ENCODE measurements around the gene CIDEB. TPM values are rescaled to one million over a fixed set of nuclear protein-coding genes. Genes with fewer than 3 reads are reported as not detected.

The CIDEB gene
- total and polyA plus RNA-seq, 10 of the 15 experiments (the other 5 are each of a cell fraction or from before 2014, with no cell fraction given): 0.34 to 6.3 (median 3.2) TPM

GRCh38 chr14:24308342-24309124 is 756 bp upstream of the CIDEB start:
- POLR2A ChIA-PET: interaction anchor here (0.6 to 3.3 kb wide), 10 partner anchors 9 to 194 kb away, joined by 3 to 26 read pairs (median 4); partner anchors contain the start of genes CHMP4A, DCAF11, DHRS1 and NOP9
- SMC1A ChIA-PET (ENCODE audit: uncharacterized antibody, unreplicated experiment): interaction anchor here (0.5 to 4.9 kb wide), 17 partner anchors 11 to 608 kb away, joined by 3 to 36 read pairs (median 5); partner anchors contain the start of genes IPO4, MDP1 and TINF2
- BruUV-seq (replicated peaks): no TSS peak
- in situ Hi-C loops (cut with MboI): no loop called here
- H3K27ac ChIP-seq (ENCODE audit: control insufficient read depth, insufficient read depth): no peak overlapping the region
- TF ChIP-seq RUNX3 (IDR thresholded peaks at IDR 0.05; ENCODE audit: low read length) (no peak), NBN (IDR thresholded peaks at IDR 0.05) (peak; percentile 8; the same call in 1 of the 2 replicates), IKZF1 (conservative IDR thresholded peaks at IDR 0.05) (0 out of 2 replicates have a peak, but pooled peaks have one; percentile 6), GABPA (IDR thresholded peaks at IDR 0.05; ENCODE audit: low read depth) (no peak)
- TF ChIP-seq, protein P1, sequence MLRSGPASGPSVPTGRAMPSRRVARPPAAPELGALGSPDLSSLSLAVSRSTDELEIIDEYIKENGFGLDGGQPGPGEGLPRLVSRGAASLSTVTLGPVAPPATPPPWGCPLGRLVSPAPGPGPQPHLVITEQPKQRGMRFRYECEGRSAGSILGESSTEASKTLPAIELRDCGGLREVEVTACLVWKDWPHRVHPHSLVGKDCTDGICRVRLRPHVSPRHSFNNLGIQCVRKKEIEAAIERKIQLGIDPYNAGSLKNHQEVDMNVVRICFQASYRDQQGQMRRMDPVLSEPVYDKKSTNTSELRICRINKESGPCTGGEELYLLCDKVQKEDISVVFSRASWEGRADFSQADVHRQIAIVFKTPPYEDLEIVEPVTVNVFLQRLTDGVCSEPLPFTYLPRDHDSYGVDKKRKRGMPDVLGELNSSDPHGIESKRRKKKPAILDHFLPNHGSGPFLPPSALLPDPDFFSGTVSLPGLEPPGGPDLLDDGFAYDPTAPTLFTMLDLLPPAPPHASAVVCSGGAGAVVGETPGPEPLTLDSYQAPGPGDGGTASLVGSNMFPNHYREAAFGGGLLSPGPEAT (IDR thresholded peaks at IDR 0.05; ENCODE audit: low read depth): 0 out of 2 replicates have a peak, but pooled peaks have one; percentile 3
- H3K4me2 ChIP-seq (ENCODE audit: control insufficient read depth, insufficient read depth): no peak overlapping the region
- RAD21 ChIA-PET (ENCODE audit: unreplicated experiment): interaction anchor here (0.7 to 4.0 kb wide), 27 partner anchors 9 to 719 kb away, joined by 3 to 52 read pairs (median 5); partner anchors contain the start of genes CHMP4A, DHRS1, IPO4 and IRF9
- H3K79me2 ChIP-seq (ENCODE audit: control insufficient read depth, insufficient read depth, low read length): no peaks in the 10 kb centered on the region
- no peak overlapping the region for H3K9ac ChIP-seq (ENCODE audit: control insufficient read depth, insufficient read depth, low read length)
- peaks cover 33% of the 10 kb centered on the region for H3K4me1 ChIP-seq (ENCODE audit: control insufficient read depth, insufficient read depth, low read length)
- H2AFZ ChIP-seq (ENCODE audit: control insufficient read depth, low read depth, low read length): no peak overlapping the region
- WGBS (ENCODE audit: insufficient coverage, insufficient replicate concordance, low lambda C conversion rate, missing lambda C conversion rate): 69% methylated on average over 7 of the region's 7 CpGs
- H3K27me3 ChIP-seq (replicated peaks in 1 of 2; ENCODE audit: control insufficient read depth in 2 of 2, insufficient read depth in 2 of 2, low read length in 1 of 2): no peaks in the 10 kb centered on the region
- no peak for FAIRE-seq
- no peak for DNase-seq (ENCODE audit: low read depth, low spot score)
- intact Hi-C loops (cut with micrococcal nuclease; ENCODE audit: unreplicated experiment): no loop called here
- CTCF ChIA-PET: interaction anchor here (0.6 to 7.9 kb wide), 57 partner anchors 10 to 1302 kb away, joined by 3 to 149 read pairs (median 4); partner anchors contain the start of genes ADCY4, CHMP4A, DHRS1 and IPO4
- no peaks in the 10 kb centered on the region for H3K9me3 ChIP-seq (replicated peaks; ENCODE audit: control insufficient read depth, insufficient read depth, low read length)
- ATAC-seq: no peak
- no peaks in the 10 kb centered on the region for H4K20me1 ChIP-seq (ENCODE audit: control insufficient read depth, insufficient read depth)
- H3K36me3 ChIP-seq (ENCODE audit: control insufficient read depth in 2 of 2, insufficient read depth in 2 of 2, low read length in 1 of 2): peaks cover 11 to 21% of the 10 kb centered on the region in 2 experiments; a peak in 3 of 4 replicates
- no peak overlapping the region for H3K4me3 ChIP-seq
